ENCODE results near the gene TMEFF2.

Gene TMEFF2

GRCh38 chr2:192005211-192005610 lies 189.5 kb downstream of the TMEFF2 start:
- Histone ChIP-seq H2AFZ (ENCODE audit: low read depth, low read length, severe bottlenecking) (no peak overlapping the region), H3K4me3 (ENCODE audit: insufficient read depth, low read length, poor library complexity, severe bottlenecking) (no peak overlapping the region), H4K20me1 (ENCODE audit: low read depth, low read length) (no peaks in the 10 kb centered on the region), H3K4me2 (ENCODE audit: low read depth, low read length, poor library complexity, severe bottlenecking) (no peak overlapping the region), H3K27ac (ENCODE audit: low read depth, low read length) (no peak overlapping the region), H3K27me3 (ENCODE audit: low read length) (no peaks in the 10 kb centered on the region), H3K9ac (ENCODE audit: low read length) (no peak overlapping the region), H3K36me3 (ENCODE audit: low read length) (no peaks in the 10 kb centered on the region), H3F3A (ENCODE audit: insufficient read depth) (no peaks in the 10 kb centered on the region), H3K9me3 (ENCODE audit: insufficient read depth, low read length) (no peaks in the 10 kb centered on the region), H3K79me2 (ENCODE audit: insufficient read depth, low read length) (no peaks in the 10 kb centered on the region), H3K9me2 (replicated peaks; ENCODE audit: insufficient read depth, low read length) (no peaks in the 10 kb centered on the region)
- TF ChIP-seq EZH2phosphoT487 (conservative IDR thresholded peaks at IDR 0.05; ENCODE audit: low read length) (no peak), CTCF (IDR thresholded peaks at IDR 0.05; ENCODE audit: insufficient read depth, low read length, poor library complexity, severe bottlenecking) (no peak)

DNA sequence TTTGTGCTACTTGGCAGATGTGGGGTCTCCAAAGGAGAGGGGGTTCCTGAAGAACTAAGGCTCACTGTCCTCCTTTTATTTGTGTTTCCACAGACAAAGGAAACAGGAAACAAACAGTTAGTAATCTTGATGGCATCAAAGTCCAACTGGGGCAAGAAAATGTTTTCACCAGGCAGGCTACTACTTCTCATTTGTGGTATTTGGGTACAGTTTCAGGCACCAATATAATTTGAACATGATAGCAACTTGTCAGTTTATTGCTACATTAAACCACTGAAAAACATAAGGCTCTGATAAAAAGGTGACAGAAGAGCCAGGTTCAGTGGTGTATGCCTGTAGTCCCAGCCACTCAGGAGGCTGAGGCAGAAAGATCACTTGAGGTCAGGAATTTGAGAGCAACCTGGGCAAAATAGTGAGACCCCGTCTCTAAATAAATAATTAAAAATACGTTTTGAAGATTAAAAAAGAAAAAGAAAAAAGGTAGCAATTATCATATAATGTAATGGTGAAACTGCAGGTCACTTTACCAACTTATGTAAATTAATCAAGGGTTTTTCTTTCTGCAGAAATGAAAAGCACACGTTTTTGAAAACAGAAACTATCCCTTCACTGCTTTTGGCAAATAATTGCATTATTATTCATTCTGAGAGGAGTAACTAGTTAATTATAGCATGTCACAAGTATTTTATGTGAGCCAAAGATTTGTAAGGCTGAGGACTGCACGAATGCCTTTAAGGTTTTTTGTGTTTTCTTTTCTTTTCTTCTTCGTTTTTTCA lies 190.4 kb downstream of the TMEFF2 start:
- Histone ChIP-seq H3K27me3 (ENCODE audit: low read length) (no peaks in the 10 kb centered on the region), H3K27ac (ENCODE audit: low read depth, low read length) (no peak overlapping the region), H4K20me1 (ENCODE audit: low read depth, low read length) (no peaks in the 10 kb centered on the region), H3K9me3 (ENCODE audit: insufficient read depth, low read length) (no peaks in the 10 kb centered on the region), H3K4me2 (ENCODE audit: low read depth, low read length, poor library complexity, severe bottlenecking) (no peak overlapping the region), H3K4me3 (ENCODE audit: insufficient read depth, low read length, poor library complexity, severe bottlenecking) (no peak overlapping the region), H3K9ac (ENCODE audit: low read length) (no peak overlapping the region), H2AFZ (ENCODE audit: low read depth, low read length, severe bottlenecking) (no peak overlapping the region), H3K9me2 (replicated peaks; ENCODE audit: insufficient read depth, low read length) (no peaks in the 10 kb centered on the region), H3K79me2 (ENCODE audit: insufficient read depth, low read length) (no peaks in the 10 kb centered on the region), H3K36me3 (ENCODE audit: low read length) (no peaks in the 10 kb centered on the region), H3F3A (ENCODE audit: insufficient read depth) (no peaks in the 10 kb centered on the region)
- TF ChIP-seq CTCF (IDR thresholded peaks at IDR 0.05; ENCODE audit: insufficient read depth, low read length, poor library complexity, severe bottlenecking) (no peak), EZH2phosphoT487 (conservative IDR thresholded peaks at IDR 0.05; ENCODE audit: low read length) (no peak)

DNA sequence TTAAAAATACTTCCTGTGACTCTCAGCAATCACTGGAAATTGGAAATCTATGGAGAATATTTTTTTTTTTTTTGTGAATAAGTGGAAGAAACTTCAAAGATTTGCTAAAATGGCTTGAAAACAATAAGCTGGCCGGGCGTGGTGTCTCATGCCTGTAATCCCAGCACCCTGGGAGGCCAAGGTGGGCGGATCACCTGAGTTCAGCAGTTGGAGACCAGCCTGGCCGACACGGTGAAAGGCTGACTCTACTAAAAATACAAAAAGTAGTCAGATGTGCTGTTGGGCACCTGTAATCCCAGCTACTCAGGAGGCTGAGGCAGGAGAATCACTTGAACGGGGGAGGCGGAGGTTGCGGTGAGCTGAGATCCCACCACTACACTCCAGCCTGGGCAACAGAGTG lies 192.3 kb downstream of the TMEFF2 start:
- TF ChIP-seq CTCF (IDR thresholded peaks at IDR 0.05; ENCODE audit: insufficient read depth, low read length, poor library complexity, severe bottlenecking) (no peak), EZH2phosphoT487 (conservative IDR thresholded peaks at IDR 0.05; ENCODE audit: low read length) (no peak)
- H3K4me3 ChIP-seq (ENCODE audit: insufficient read depth, low read length, poor library complexity, severe bottlenecking), result no peak overlapping the region
- no peaks in the 10 kb centered on the region for H3K79me2 ChIP-seq (ENCODE audit: insufficient read depth, low read length)
- H3K36me3 ChIP-seq (ENCODE audit: low read length), result no peaks in the 10 kb centered on the region
- H3K4me2 ChIP-seq (ENCODE audit: low read depth, low read length, poor library complexity, severe bottlenecking), result no peak overlapping the region
- H3K27ac ChIP-seq (ENCODE audit: low read depth, low read length), result no peak overlapping the region
- H3F3A ChIP-seq (ENCODE audit: insufficient read depth), result no peaks in the 10 kb centered on the region
- H3K9ac ChIP-seq (ENCODE audit: low read length), result no peak overlapping the region
- H3K27me3 ChIP-seq (ENCODE audit: low read length), result no peaks in the 10 kb centered on the region
- no peak overlapping the region for H2AFZ ChIP-seq (ENCODE audit: low read depth, low read length, severe bottlenecking)
- H4K20me1 ChIP-seq (ENCODE audit: low read depth, low read length), result peaks cover 3% of the 10 kb centered on the region; the same call in 1 of the 2 replicates
- H3K9me2 ChIP-seq (replicated peaks; ENCODE audit: insufficient read depth, low read length), result no peaks in the 10 kb centered on the region
- H3K9me3 ChIP-seq (ENCODE audit: insufficient read depth, low read length), result no peaks in the 10 kb centered on the region

All from SU-DHL-6 (cell line).